T-helper 2 cell treated with Interferon-gamma antibody and Interleukin-4, amounts not matched to agents 5 μg/mL and 100 μg/mL, for 36 hours (primary cell): ENCODE results near the gene GTPBP4.

Experiments used
- DNase-seq: peaks from one replicate; pipeline ENCODE4 v3.0.0; 2021; ENCODE audit warnings: low spot score
- H3K27ac Mint-ChIP-seq: one replicate; pipeline ENCODE4 v1.8.0; 2021; ENCODE audit warnings: mild to moderate bottlenecking, mixed read lengths
- H3K27me3 Mint-ChIP-seq: one replicate; pipeline ENCODE4 v1.8.0; 2021; ENCODE audit warnings: low read depth, mixed read lengths
- H3K36me3 Mint-ChIP-seq: one replicate; pipeline ENCODE4 v1.8.0; 2021; ENCODE audit warnings: low read depth, mixed read lengths
- H3K4me1 Mint-ChIP-seq: one replicate; pipeline ENCODE4 v1.8.0; 2021; ENCODE audit warnings: low read depth, mixed read lengths
- H3K4me3 Mint-ChIP-seq: one replicate; pipeline ENCODE4 v1.8.0; 2022; ENCODE audit warnings: mild to moderate bottlenecking, moderate library complexity, mixed read lengths
- H3K9me3 Mint-ChIP-seq: one replicate; pipeline ENCODE4 v1.8.0; 2021; ENCODE audit warnings: mixed read lengths

Gene GTPBP4

GRCh38 chr10:1011696-1012095, 23.5 kb downstream of the GTPBP4 start:
- Mint-ChIP-seq H3K4me3 (no peak overlapping the region), H3K27me3 (no peaks in the 10 kb centered on the region), H3K4me1 (peaks cover 5% of the 10 kb centered on the region), H3K9me3 (no peaks in the 10 kb centered on the region), H3K36me3 (peaks cover 66% of the 10 kb centered on the region), H3K27ac (no peak overlapping the region)
- no peak for DNase-seq

GRCh38 chr10:1015688-1016087, 27.5 kb downstream of the GTPBP4 start:
- H3K4me1 Mint-ChIP-seq: no peaks in the 10 kb centered on the region
- DNase-seq: no peak
- no peak overlapping the region for H3K4me3 Mint-ChIP-seq
- no peaks in the 10 kb centered on the region for H3K9me3 Mint-ChIP-seq
- peaks cover 61% of the 10 kb centered on the region for H3K36me3 Mint-ChIP-seq
- H3K27ac Mint-ChIP-seq: no peak overlapping the region
- no peaks in the 10 kb centered on the region for H3K27me3 Mint-ChIP-seq

GRCh38 chr10:1019362-1019761, 31.1 kb downstream of the GTPBP4 start:
- Mint-ChIP-seq H3K4me1 (no peaks in the 10 kb centered on the region), H3K9me3 (no peaks in the 10 kb centered on the region), H3K27ac (no peak overlapping the region)

GRCh38 chr10:1020460-1020859, 32.2 kb downstream of the GTPBP4 start:
- Mint-ChIP-seq H3K27ac (no peak overlapping the region), H3K4me3 (no peak overlapping the region), H3K36me3 (peaks cover 33% of the 10 kb centered on the region), H3K27me3 (no peaks in the 10 kb centered on the region), H3K4me1 (no peaks in the 10 kb centered on the region), H3K9me3 (no peaks in the 10 kb centered on the region)
- no peak for DNase-seq

More at GRCh38 chr10:1019362-1019761, 31.1 kb downstream of the GTPBP4 start:
- H3K27me3 Mint-ChIP-seq: no peaks in the 10 kb centered on the region
- H3K4me3 Mint-ChIP-seq: no peak overlapping the region
- no peak for DNase-seq
- H3K36me3 Mint-ChIP-seq: peaks cover 33% of the 10 kb centered on the region

- H3K4me3 Mint-ChIP-seq: no peak overlapping the region
- H3K27ac Mint-ChIP-seq: peak overlapping the region; percentile 41
- H3K9me3 Mint-ChIP-seq: no peaks in the 10 kb centered on the region
- H3K27me3 Mint-ChIP-seq: no peaks in the 10 kb centered on the region
- DNase-seq: no peak
- no peaks in the 10 kb centered on the region for H3K4me1 Mint-ChIP-seq
- H3K36me3 Mint-ChIP-seq: peaks cover 31% of the 10 kb centered on the region
Observed at GRCh38 chr10:1020958-1021357, 32.7 kb downstream of the GTPBP4 start.

GRCh38 chr10:1022413-1022812, 34.2 kb downstream of the GTPBP4 start:
- DNase-seq: no peak
- peaks cover 22% of the 10 kb centered on the region for H3K36me3 Mint-ChIP-seq

GRCh38 chr10:1024103-1024502, 35.9 kb downstream of the GTPBP4 start:
- Mint-ChIP-seq H3K4me3 (no peak overlapping the region), H3K4me1 (no peaks in the 10 kb centered on the region), H3K27ac (no peak overlapping the region), H3K27me3 (no peaks in the 10 kb centered on the region), H3K36me3 (peaks cover 11% of the 10 kb centered on the region), H3K9me3 (no peaks in the 10 kb centered on the region)
- DNase-seq: no peak

More at GRCh38 chr10:1022413-1022812, 34.2 kb downstream of the GTPBP4 start:
- Mint-ChIP-seq H3K4me1 (no peaks in the 10 kb centered on the region), H3K27ac (no peak overlapping the region), H3K4me3 (no peak overlapping the region), H3K27me3 (no peaks in the 10 kb centered on the region), H3K9me3 (no peaks in the 10 kb centered on the region)

- H3K27me3 Mint-ChIP-seq: no peaks in the 10 kb centered on the region
- H3K4me3 Mint-ChIP-seq: no peak within 1 kb of the TSS
- no peaks in the 10 kb centered on the region for H3K9me3 Mint-ChIP-seq
- H3K36me3 Mint-ChIP-seq: peaks cover 3% of the 10 kb centered on the region
- DNase-seq: no peak
- H3K4me1 Mint-ChIP-seq: no peaks in the 10 kb centered on the region
- H3K27ac Mint-ChIP-seq: no peak within 1 kb of the TSS
Observed at GRCh38 chr10:1025683-1026082, 37.4 kb downstream of the GTPBP4 start, which contains the start of gene IDI2. IDI2 (minus strand) TSS chr10:1025859; CDS start chr10:1024723, 1,136 bp downstream.

- Mint-ChIP-seq H3K36me3 (peaks cover 2% of the 10 kb centered on the region), H3K27me3 (no peaks in the 10 kb centered on the region), H3K9me3 (no peaks in the 10 kb centered on the region), H3K4me3 (no peak overlapping the region), H3K27ac (no peak overlapping the region), H3K4me1 (no peaks in the 10 kb centered on the region)
- DNase-seq: no peak
Observed at GRCh38 chr10:1026578-1026977, 38.3 kb downstream of the GTPBP4 start.

- Mint-ChIP-seq H3K27me3 (no peaks in the 10 kb centered on the region), H3K36me3 (peaks cover 2% of the 10 kb centered on the region), H3K4me3 (no peak overlapping the region), H3K4me1 (no peaks in the 10 kb centered on the region), H3K9me3 (no peaks in the 10 kb centered on the region), H3K27ac (no peak overlapping the region)
- DNase-seq: no peak
Observed at GRCh38 chr10:1029838-1030237, 41.6 kb downstream of the GTPBP4 start.

GRCh38 chr10:1033601-1034000, 45.4 kb downstream of the GTPBP4 start:
- no peak for DNase-seq
- Mint-ChIP-seq H3K4me3 (no peak overlapping the region), H3K9me3 (no peaks in the 10 kb centered on the region), H3K36me3 (peaks cover 3% of the 10 kb centered on the region), H3K4me1 (peaks cover 1% of the 10 kb centered on the region), H3K27ac (no peak overlapping the region), H3K27me3 (no peaks in the 10 kb centered on the region)

GRCh38 chr10:1034758-1035157, 46.5 kb downstream of the GTPBP4 start:
- Mint-ChIP-seq H3K27ac (no peak overlapping the region), H3K4me3 (no peak overlapping the region), H3K36me3 (peaks cover 3% of the 10 kb centered on the region)

GRCh38 chr10:1035201-1035600, 47.0 kb downstream of the GTPBP4 start:
- Mint-ChIP-seq H3K4me1 (peaks cover 1% of the 10 kb centered on the region), H3K4me3 (no peak overlapping the region), H3K36me3 (peaks cover 5% of the 10 kb centered on the region), H3K27me3 (no peaks in the 10 kb centered on the region), H3K9me3 (no peaks in the 10 kb centered on the region), H3K27ac (no peak overlapping the region)
- no peak for DNase-seq

More at GRCh38 chr10:1034758-1035157, 46.5 kb downstream of the GTPBP4 start:
- H3K27me3 Mint-ChIP-seq: no peaks in the 10 kb centered on the region
- no peak for DNase-seq
- no peaks in the 10 kb centered on the region for H3K9me3 Mint-ChIP-seq
- peaks cover 1% of the 10 kb centered on the region for H3K4me1 Mint-ChIP-seq

GRCh38 chr10:1036341-1036791, 48.1 kb downstream of the GTPBP4 start:
- Mint-ChIP-seq H3K9me3 (no peaks in the 10 kb centered on the region), H3K27ac (no peak overlapping the region), H3K4me1 (peaks cover 3% of the 10 kb centered on the region), H3K36me3 (peaks cover 11% of the 10 kb centered on the region), H3K4me3 (no peak overlapping the region), H3K27me3 (no peaks in the 10 kb centered on the region)
- no peak for DNase-seq

- H3K4me1 Mint-ChIP-seq: peaks cover 3% of the 10 kb centered on the region
- H3K9me3 Mint-ChIP-seq: no peaks in the 10 kb centered on the region
- H3K36me3 Mint-ChIP-seq: peaks cover 15% of the 10 kb centered on the region
- H3K27me3 Mint-ChIP-seq: no peaks in the 10 kb centered on the region
- DNase-seq: no peak
- H3K4me3 Mint-ChIP-seq: no peak overlapping the region
- no peak overlapping the region for H3K27ac Mint-ChIP-seq
Observed at GRCh38 chr10:1037098-1037497, 48.9 kb downstream of the GTPBP4 start.
